HG03175 (cell line): ENCODE results near the gene MINDY4.

Source experiments
- ATAC-seq: cut with Tn5 transposase; IDR thresholded peaks from one replicate; pipeline ENCODE4 v1.9.1; 2021; ENCODE audit warnings: mild to moderate bottlenecking, moderate library complexity; ENCODE audit not compliant: unreplicated experiment

MINDY4 gene

DNA sequence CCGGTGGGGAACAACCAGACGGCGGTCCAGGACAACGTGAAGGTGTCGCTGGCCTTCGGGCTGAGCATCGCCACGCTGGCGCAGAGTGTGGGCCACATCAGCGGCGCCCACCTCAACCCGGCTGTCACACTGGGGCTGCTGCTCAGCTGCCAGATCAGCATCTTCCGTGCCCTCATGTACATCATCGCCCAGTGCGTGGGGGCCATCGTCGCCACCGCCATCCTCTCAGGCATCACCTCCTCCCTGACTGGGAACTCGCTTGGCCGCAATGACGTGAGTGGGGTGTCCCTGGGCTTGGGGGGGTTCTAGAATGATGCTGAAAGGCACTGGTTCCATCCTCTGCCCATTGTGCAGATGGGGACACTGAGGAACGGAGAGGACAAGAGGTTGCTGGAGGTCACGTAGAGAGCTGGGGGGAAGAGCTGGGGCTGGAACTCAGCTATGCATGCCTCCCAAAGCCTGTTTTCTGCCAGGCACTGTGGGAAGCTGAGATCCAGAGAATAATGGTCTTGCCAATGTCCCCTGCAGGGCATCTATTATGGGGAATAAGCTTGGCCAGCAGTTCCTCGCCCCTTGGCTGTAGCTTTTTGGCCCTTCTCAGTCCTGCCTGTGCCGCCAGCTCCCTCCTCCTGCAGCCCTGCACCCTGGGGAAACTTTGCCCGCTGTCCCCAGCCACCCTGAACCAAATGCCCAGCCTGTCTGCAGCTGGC, 141.0 kb downstream of the MINDY4 start:
- no peak for ATAC-seq

DNA sequence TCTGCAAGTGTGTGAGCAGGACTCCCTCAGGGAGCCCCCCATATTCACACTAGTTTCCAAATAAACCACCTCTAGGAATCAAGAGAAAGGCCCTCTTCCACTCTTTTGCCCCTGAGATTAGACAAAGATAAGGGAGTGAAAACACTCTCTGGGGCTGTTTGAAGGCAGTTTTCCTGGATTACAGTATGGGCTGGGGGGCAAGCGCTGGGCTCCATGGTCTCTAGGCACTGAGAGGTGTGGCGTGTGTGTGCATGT, 141.4 kb downstream of the MINDY4 start:
- ATAC-seq: no peak

DNA sequence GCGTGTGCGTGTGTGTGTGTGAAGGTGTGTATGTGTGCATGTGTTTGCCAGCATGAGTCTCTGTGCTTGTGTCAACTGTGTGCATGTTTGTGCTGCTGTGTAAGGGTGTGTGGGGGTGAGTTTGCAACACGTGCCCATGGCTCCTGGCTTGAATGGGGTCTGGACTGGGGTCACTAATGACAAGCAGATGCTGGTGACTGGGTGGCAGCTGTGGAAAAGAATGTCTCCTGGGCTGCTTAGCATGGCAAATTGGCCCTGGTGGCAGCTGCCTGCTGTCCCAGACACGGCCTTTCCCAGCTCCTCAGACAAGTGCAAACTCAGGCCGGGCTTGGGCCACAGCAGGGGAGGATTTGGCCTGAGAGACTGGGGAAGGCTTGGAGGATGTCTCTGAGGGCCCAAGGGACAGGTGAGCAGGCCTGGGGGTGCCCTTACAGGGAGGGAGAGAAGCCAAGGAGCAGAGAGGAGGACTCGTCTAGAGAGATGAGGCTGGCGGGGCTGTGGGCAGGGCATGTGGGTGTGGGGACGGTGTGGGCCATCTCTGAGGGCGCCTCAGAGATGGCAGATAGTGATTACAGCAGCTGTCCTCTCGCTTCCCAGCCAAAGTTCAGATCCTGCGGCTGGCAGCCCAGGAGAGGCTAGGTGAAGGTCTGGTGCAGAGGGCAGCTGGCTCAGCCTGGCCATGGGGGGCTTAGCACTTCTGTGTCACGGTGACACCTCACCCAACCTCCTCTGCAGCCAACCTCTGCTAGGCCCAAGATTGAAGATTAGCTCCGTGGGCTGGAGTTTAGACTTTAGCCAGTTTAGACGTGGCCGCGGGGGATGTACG, 142.0 kb downstream of the MINDY4 start:
- ATAC-seq: no peak

DNA sequence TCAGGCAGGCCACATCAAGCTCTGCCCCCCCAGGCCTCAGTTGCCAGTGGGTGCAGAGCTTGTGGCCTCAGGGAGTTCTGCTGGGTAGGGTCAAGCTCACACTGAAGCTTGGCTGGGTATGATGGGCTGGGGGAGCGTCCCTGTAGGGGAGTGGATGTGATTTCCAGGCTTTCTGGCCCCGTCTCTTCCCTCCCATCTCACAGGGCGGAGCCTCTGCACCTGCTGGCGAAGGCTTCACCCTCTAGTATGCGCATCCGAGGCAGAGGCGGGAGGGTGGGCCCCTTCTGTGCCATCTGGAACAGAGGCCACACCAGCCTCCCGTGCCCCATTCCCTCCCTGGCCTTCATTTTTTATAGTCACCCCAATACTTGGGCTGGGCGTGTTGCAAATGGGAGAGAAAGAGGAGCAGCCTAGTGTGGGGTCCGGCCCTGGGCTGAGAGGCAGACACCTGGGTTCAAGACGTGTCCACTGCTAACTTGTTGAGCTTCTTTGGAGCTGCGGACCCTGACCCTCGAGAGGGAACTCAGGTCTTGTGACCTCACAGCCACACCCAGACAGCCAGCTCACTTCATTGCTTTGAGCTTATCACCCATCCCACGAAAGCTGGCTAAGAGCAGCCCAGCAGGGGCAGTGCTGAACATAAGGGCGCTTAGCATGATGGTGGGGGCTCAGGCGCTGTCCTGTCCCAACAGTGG, 142.8 kb downstream of the MINDY4 start:
- no peak for ATAC-seq

DNA sequence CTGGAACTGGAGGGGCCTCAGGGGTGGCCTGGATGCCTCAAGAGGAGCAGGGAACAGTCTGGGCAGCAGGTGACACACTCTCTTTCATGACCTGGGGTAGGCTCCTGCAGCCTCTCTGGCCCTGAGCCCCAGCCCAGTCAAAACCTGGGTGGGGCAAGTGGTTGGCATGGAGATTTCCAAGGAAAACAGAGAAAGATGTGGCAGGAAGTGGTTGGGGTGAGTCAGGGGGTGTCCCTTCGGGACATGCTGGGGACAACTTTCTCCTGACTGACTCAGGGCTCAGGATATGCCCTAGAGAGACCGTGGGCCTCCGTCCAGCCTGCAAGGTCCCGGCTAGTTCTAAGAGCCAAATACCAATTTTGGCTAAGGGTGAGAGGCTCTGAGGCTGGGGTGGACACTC, 143.4 kb downstream of the MINDY4 start:
- no peak for ATAC-seq

DNA sequence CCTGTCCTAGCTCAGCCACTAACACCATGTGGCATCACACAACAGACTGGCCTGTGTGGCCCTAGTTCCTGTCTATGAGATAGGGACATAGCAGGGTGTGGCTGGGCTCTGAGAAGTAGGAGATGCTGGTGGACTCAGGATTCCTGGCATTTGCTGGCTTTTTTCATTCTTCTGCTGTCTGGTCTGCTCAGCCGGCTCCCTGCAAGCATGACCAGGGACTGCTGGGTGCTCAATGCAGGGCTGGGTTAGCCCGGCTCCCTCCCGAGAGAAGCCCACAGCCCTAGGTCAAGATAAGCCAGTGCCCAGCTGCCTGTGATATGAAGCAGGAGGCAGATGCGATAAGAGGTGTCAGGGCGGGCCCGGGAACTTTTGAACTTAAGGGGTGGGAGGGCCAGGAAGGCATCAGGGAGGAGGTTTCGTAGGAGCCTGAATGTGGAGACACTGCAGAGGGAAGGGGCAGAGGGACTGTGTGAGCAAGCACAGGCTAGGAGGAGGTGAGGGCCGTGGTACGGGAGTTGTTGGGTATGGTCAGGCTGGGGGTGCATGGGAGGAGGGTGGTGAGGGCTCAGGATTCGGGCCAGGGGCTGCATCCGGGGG, 143.9 kb downstream of the MINDY4 start:
- ATAC-seq: no peak

DNA sequence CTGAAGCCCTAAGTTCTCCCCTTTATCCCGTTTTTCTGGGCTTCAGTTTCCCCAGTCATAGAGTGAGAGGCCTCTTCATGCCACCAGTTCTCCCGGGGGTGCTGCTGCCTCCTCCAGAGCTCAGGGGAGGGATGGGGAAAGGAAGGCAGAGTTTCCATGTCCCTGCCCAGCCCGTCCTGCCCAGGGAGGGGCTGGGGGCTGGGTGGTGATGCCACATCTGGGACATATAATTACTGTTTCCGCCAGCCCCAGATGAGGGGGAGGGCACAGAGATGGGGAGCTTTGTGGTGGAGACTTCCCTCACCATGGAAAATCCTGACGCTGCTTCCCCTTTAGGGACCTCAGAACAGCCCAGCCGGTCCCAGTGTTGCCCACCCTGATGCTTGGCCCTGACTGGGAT, 144.5 kb downstream of the MINDY4 start:
- no peak for ATAC-seq

DNA sequence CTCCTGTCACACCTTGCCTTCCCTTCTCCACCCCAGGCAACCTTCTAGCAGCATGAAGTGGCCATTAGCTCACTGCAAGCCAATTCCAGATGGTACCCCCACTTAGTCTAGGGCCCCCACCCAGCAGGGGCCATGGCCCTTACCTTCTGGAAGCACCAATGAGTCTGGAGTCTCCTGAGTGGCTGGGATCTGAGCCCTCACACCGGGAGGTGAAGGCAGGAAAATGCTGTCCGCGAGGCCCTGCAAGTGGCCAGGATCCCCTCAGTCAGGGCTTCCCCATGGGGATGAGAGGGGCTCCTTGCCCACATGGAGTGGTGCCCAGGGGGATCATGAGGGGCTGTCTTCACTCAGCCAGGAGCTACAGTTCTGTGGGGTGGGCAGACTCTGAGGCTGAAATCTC, 145.0 kb downstream of the MINDY4 start:
- no peak for ATAC-seq

DNA sequence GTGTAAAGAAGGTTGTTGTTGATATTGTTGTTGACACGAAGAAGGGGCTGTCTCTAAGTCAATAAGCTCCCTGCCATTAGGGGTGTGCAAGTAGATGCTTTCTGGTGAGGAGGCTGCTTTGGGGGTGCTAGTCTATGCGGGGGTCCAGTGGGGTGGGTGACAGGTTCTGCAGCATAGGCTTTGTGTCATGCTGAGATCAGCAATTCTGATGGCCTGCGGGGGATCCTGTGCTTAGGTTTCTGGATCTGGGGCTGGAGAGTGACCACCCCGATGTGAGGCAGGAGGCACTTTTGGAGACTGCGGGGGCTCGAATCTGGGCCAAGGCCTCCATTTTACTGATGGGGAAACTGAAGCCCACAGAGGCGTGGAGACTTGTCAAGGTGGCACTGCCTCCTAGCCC, 145.6 kb downstream of the MINDY4 start:
- ATAC-seq: no peak

DNA sequence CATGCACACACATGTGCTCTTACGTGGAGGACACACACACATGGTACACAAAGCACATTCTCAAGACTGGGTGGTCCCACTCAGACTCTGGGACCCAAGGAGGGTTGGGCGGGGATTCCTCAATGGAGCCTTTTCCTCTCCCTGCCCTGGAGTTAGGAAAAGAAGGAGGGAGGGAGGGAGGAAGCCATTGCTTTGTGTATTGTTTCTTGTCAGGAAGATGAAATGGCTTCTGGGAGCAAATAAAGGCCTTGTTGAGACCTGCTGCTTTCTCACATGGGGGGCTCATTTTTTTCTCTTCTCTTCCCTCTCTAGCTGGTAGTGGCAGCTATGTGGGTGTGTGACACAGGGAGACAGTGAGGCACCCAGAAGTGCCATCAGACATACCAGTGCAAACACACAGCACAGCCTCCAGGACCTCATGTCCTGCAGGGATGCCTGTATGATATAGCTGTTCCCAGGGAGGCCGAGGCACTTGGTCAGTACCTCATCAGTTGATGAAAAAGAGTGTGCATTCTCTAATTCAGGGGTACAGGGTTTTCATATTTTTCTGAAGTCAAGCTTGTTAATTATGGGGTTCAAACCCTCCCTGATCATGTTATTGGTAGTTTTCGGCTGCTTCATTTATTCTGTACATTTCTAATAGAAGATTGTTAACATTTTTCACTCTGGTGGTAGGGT, 146.1 kb downstream of the MINDY4 start:
- ATAC-seq: no peak

DNA sequence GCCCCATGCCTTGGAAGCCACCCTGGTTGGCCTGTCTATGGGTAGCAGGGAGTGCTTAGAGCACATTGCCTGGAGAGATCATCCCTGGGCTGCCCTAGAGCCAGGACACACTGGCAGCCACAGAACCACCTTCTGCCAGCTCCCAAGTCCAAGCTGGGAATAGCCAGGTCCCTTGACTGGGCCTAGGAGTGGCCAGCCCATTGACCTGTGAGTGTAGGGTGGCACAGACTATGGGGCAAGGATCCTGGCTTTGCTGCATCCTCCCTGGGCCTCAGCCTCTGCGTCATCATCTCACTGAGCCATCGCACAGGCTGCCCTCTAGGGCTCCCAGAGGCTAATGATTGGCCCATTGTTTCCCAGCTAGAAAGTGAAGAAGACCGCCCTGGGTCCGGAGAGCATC, 147.5 kb downstream of the MINDY4 start:
- ATAC-seq: no peak

DNA sequence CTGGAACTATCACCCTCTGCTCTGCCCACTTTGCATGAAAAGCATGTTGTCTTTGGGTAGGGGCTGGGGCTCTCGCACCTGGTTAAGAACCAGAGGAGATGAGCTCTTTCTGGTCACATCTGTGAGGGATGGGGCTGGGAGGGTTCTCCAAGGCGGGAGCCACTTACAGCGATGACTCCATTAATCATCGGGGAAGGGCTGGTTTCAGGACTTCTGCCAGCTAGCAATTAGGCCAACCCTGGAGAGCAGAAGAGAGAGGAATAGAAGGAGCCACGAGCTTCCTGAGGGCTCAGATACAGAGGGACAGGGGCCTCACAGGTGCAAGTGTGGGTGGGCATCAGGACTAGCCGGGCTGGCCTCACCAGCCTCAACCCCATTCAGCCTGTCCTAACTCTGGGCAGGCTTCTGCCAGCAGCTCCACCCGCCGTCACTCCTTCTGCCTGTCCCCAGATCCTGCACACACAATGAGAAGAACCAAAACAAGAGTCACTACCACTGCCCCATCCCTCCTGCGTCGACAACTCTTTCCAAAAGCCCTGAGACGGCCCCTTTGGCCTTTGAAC, 148.9 kb downstream of the MINDY4 start:
- no peak for ATAC-seq

DNA sequence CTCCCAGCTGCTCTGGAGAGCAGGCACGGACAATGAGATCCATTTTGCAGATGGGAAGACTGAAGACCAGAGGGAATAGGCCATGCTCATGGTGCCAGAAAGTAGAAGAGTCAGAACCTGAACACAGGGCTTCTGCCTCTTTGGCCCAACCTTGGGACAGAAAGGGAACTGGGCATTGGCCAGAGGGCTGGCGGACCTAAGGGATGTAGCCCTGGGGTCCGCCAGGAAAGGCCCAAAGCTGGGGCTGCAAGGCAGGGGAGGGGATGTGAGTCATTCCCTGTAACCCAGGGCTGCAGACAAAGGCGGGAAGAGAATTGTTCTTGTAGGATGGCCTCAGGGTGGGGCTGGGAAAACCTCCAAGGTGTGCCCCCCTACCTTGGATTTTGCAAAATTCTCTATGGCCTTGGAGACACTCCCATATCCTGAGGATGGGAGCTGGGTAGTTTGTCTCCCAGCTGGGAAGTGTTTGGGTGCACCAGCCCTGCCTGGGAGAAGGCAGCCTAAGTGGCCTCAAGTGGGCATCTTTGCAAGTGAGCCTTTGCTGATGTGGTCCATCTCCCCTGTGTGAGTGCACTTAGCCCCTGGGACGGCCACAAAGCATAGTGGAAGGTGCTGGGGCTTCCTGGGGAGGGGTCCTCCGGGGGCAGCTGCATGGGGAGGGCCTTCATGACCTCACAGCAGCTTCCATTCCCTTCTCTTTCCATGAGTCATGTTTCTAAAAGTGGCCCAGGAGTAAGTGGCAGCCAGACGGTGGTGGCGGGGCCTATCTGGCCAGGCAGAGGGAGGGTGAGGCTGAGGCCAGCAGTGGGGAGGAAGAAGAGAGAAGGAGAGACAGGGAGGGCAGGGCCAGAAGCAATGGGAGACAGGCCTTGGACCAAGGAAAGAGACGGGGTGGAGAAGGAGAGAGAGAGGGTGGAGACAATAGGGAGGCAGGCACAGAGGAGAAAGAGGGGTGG, 149.6 kb downstream of the MINDY4 start:
- ATAC-seq: no peak

DNA sequence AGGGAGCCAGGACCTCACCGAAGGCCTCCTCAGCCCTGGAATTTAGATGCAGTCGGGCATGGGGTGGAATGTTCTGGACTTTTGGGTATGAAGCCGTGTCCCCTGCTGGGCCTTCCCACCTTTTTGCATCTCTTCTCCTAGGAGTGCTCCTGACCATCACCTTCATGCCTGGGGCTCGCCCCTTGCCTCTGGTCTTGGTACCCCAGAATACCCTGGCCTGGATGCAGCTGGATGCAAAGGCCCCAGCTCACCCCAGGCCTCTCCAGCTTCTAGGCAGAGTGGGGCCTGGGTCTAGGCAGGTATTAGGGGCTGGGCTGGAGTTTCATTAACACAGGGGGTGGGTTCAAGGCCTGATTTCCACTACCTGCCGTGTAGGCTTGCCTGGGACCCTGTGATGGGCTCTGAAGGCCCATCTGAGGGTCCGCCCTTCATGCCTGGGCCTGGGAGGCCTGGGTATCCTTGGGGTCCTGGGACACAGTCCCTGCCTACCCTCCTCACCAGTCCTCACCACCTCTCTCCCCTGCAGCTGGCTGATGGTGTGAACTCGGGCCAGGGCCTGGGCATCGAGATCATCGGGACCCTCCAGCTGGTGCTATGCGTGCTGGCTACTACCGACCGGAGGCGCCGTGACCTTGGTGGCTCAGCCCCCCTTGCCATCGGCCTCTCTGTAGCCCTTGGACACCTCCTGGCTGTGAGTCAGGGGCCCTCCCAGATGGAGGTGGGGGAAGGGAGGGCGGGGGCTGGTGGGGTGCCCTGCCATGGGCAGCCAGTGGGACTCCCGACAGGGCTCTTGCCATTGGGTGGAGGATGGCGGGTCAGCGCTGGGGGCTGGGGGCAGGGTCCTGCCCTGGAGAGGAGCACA, 150.6 kb downstream of the MINDY4 start:
- ATAC-seq: no peak

DNA sequence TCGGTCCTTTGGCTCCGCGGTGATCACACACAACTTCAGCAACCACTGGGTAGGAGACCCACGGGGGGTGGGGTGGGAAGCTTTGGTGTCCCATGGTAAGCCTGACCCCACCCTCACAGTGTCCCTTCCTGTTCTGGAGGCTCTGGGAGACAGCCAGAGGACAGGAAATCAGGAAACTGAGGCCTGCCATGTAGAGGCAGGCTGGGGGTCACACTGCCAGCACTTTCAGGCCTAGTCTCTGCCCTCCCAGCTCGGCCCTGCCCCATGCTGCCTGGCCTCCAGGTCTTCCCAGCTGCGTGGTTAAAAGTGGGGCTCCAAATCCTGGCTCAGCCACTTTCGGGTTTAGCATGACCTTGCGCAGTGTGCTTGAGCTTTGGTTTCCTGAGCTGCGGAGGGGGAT, 151.4 kb downstream of the MINDY4 start:
- no peak for ATAC-seq

DNA sequence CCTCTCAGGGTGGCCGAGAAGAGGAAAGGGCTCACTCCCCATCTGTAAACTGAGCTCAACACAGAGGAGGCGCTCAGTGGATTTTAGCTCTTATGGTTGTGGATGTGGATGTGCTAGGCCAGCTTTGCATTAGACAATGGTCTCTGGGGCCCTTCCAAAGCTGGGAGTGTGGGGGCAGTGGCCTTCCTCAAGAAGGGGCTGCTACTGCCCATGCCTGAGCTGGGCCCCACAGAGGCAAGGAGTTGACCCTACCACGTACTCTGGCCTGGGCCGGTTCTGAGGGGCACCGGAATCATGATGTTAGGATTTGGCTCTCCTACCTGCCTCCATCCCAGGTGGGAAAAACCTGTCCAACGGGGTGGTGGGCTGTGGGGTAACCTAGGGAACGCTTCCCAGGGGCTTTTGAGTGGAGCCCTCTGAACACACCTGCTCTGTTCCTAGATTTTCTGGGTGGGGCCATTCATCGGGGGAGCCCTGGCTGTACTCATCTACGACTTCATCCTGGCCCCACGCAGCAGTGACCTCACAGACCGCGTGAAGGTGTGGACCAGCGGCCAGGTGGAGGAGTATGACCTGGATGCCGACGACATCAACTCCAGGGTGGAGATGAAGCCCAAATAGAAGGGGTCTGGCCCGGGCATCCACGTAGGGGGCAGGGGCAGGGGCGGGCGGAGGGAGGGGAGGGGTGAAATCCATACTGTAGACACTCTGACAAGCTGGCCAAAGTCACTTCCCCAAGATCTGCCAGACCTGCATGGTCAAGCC, 152.0 kb downstream of the MINDY4 start:
- ATAC-seq: no peak

DNA sequence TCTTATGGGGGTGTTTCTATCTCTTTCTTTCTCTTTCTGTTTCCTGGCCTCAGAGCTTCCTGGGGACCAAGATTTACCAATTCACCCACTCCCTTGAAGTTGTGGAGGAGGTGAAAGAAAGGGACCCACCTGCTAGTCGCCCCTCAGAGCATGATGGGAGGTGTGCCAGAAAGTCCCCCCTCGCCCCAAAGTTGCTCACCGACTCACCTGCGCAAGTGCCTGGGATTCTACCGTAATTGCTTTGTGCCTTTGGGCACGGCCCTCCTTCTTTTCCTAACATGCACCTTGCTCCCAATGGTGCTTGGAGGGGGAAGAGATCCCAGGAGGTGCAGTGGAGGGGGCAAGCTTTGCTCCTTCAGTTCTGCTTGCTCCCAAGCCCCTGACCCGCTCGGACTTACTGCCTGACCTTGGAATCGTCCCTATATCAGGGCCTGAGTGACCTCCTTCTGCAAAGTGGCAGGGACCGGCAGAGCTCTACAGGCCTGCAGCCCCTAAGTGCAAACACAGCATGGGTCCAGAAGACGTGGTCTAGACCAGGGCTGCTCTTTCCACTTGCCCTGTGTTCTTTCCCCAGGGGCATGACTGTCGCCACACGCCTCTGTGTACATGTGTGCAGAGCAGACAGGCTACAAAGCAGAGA, 152.7 kb downstream of the MINDY4 start:
- ATAC-seq: no peak

DNA sequence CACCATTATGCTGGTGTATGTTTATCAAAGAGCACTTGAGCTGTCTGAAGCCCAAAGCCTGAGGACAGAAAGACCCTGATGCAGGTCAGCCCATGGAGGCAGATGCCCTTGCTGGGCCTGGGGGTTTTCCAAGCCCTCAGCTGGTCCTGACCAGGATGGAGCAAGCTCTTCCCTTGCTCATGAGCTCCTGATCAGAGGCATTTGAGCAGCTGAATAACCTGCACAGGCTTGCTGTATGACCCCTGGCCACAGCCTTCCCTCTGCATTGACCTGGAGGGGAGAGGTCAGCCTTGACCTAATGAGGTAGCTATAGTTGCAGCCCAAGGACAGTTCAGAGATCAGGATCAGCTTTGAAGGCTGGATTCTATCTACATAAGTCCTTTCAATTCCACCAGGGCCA, 153.4 kb downstream of the MINDY4 start:
- no peak for ATAC-seq
